Natural killer cell (primary cell): ENCODE data around the gene PCK1. TPM values are rescaled to one million over a fixed set of nuclear protein-coding genes. Genes with fewer than 3 reads are reported as not detected.

Experiments
- ATAC-seq, 3 donors: fragments of 150-1000 bp in 2 of 3; fragments of 200-7000 bp in 1 of 3; cut with Tn5 transposase; 1 replicate in 1 of 3; 2 replicates in 2 of 3; pipeline ENCODE4 v1.10.0; 2021; ENCODE audit warnings: mild to moderate bottlenecking in 2 of 3, moderate library complexity in 2 of 3
- DNase-seq, 2 donors: peaks; one replicate each; pipeline versions ENCODE4 v3.0.0 to v3.0.0-alpha.2; 2013 to 2021; ENCODE audit warnings: mixed read lengths in 1 of 2
- H3K27ac ChIP-seq: one replicate; pipeline ENCODE4 v1.5.1; 2013; ENCODE audit warnings: mild to moderate bottlenecking, low read length
- H3K27me3 ChIP-seq: one replicate; pipeline ENCODE4 v1.6.1; 2013; ENCODE audit warnings: low read length; ENCODE audit not compliant: control insufficient read depth, insufficient read depth
- H3K36me3 ChIP-seq: one replicate; pipeline ENCODE4 v1.6.1; 2013; ENCODE audit warnings: low read length; ENCODE audit not compliant: control insufficient read depth, insufficient read depth
- H3K4me1 ChIP-seq: one replicate; pipeline ENCODE4 v1.6.1; 2013; ENCODE audit warnings: low read length; ENCODE audit not compliant: control insufficient read depth, insufficient read depth
- H3K4me3 ChIP-seq: one replicate; pipeline ENCODE4 v1.5.1; 2013; ENCODE audit warnings: low read length
- H3K9me3 ChIP-seq: one replicate; pipeline ENCODE4 v1.6.1; 2013; ENCODE audit warnings: low read length; ENCODE audit not compliant: control insufficient read depth, insufficient read depth
- H3K27ac Mint-ChIP-seq, 2 donors: one replicate each; pipeline ENCODE4 v1.8.0; 2022; ENCODE audit warnings: mild to moderate bottlenecking in 2 of 2, mixed read lengths in 2 of 2, moderate library complexity in 1 of 2
- H3K27me3 Mint-ChIP-seq, 2 donors: one replicate each; pipeline ENCODE4 v1.8.0; 2022; ENCODE audit warnings: low read depth in 2 of 2, mixed read lengths in 2 of 2
- H3K36me3 Mint-ChIP-seq: one replicate; pipeline ENCODE4 v1.8.0; 2022; ENCODE audit warnings: mixed read lengths
- H3K4me1 Mint-ChIP-seq, 2 donors: one replicate each; pipeline ENCODE4 v1.8.0; 2022; ENCODE audit warnings: mixed read lengths in 2 of 2
- H3K4me3 Mint-ChIP-seq: one replicate; pipeline ENCODE4 v1.8.0; 2022; ENCODE audit warnings: mild to moderate bottlenecking, moderate library complexity, mixed read lengths
- H3K9me3 Mint-ChIP-seq, 2 donors: one replicate each; pipeline ENCODE4 v1.8.0; 2022; ENCODE audit warnings: mixed read lengths in 2 of 2
- WGBS: methylation state at CpG from one replicate; pipeline ENCODE4 v1.1.7; 2013; ENCODE audit warnings: missing lambda C conversion rate; ENCODE audit not compliant: insufficient coverage; 5-methylcytosine and 5-hydroxymethylcytosine counted together
- intact Hi-C: fragments of 100-400 bp; cut with micrococcal nuclease; formaldehyde crosslinking; loops from one replicate; pipeline ENCODE4 v1.14.2; 2022
- total RNA-seq, 4 donors: library from RNA; stranded (reverse); fragments of 120-200 nt in 1 of 4; gene quantifications; one replicate each; pipeline versions ENCODE4 v1.2.3 to v1.2.4, GENCODE V29; 2013 to 2022
- TF ChIP-seq, protein P1 (sequence below): fragments of 200-600 bp; IDR thresholded peaks from one replicate; pipeline ENCODE4 v1.8.0; 2022; ENCODE audit warnings: antibody characterized with exemption

PCK1 gene
- total RNA-seq, 3 donors from 2014 or later (not counting 1 experiment from before 2014, with no cell fraction given), result not detected

DNA sequence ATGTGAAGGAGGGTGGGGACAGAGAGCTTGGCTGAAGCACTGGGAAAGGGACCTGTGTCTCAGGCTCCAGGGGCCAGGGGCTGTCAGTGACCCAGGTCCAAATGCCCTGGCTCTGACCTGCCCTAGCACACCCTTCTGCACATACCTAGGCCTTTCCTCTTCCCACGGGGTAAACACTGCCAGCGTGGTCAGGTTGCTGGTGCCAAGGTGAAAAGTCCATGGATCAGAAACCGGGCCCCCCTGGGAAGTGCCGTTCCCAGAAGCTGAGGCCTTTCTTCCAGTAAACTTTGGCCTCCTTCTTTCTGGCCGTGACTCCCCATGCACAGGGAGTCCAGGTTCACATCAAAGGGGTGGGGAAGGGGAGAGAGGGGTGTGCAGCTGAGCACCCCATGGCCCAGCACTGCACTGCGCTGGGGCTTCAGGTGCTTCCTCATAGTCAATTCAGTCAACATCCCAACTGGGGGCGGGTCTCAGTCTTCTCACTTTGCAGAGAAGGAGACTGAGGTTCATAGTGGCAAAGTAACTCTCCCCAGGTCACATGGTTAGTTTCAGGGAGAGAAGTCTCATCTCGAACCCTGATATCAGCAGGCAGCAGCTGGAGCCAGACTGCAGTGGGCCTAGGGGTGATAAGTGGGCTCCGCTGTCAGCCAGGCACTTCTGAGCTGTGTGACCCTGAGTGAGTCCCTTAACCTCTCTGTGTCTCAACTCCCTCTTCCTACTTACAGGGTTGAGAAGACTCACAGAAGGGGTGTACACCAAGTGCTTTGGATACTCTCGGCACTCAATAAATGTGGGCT lies 17.0 kb downstream of the PCK1 start:
- Mint-ChIP-seq H3K36me3 (no peaks in the 10 kb centered on the region), H3K27me3 (peaks cover 25 to 35% of the 10 kb centered on the region in 2 donors), H3K4me1 (no peaks in the 10 kb centered on the region), H3K9me3 (no peaks in the 10 kb centered on the region), H3K27ac (no peak overlapping the region), H3K4me3 (no peak overlapping the region)
- TF ChIP-seq, protein P1, sequence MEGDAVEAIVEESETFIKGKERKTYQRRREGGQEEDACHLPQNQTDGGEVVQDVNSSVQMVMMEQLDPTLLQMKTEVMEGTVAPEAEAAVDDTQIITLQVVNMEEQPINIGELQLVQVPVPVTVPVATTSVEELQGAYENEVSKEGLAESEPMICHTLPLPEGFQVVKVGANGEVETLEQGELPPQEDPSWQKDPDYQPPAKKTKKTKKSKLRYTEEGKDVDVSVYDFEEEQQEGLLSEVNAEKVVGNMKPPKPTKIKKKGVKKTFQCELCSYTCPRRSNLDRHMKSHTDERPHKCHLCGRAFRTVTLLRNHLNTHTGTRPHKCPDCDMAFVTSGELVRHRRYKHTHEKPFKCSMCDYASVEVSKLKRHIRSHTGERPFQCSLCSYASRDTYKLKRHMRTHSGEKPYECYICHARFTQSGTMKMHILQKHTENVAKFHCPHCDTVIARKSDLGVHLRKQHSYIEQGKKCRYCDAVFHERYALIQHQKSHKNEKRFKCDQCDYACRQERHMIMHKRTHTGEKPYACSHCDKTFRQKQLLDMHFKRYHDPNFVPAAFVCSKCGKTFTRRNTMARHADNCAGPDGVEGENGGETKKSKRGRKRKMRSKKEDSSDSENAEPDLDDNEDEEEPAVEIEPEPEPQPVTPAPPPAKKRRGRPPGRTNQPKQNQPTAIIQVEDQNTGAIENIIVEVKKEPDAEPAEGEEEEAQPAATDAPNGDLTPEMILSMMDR, result no peak
- Histone ChIP-seq H3K27ac (no peak overlapping the region), H3K4me3 (no peak overlapping the region), H3K4me1 (no peaks in the 10 kb centered on the region), H3K9me3 (no peaks in the 10 kb centered on the region), H3K36me3 (no peaks in the 10 kb centered on the region), H3K27me3 (peaks cover 2% of the 10 kb centered on the region)
- DNase-seq (no peak), ATAC-seq (no peak)
- intact Hi-C loops, result no loop called here
- WGBS, result 75% methylated on average over 10 of the region's 10 CpGs

DNA sequence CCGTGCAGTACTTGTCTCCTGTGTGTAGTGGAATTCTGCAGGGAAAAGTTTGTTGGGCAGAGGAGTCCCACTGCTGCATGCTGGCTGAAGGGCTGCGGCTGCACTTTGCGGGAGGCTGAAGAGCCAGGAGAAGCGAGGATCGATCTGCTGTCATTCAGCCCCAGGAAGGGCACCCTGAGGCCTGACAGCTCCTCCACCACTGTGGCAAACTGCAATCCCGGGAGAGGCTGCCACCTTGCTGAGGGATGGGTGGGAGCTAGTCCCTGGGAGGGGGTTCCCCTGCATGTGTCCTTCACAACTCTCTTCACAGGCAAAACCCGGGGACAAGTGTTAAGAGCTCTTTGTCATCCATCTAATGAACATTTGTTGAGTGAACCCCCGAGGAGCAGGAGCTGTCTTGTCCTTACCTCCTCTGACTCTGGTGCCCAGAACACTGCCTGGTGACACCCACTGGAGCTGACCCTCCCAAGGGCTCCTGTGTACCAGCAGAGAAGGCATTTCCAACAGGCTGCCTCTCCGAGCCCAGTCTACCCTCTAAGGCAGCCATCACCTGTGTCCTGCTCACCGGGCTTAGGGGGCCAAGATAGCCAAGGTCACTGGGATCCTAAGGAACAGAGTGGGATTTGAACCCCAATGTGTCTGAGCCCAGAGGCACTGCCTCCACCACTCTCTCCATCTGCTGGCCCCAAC lies 17.7 kb downstream of the PCK1 start:
- Mint-ChIP-seq H3K4me1 (no peaks in the 10 kb centered on the region), H3K4me3 (no peak overlapping the region), H3K36me3 (no peaks in the 10 kb centered on the region), H3K9me3 (no peaks in the 10 kb centered on the region), H3K27me3 (peaks cover 27 to 39% of the 10 kb centered on the region in 2 donors), H3K27ac (no peak overlapping the region)
- Histone ChIP-seq H3K4me3 (no peak overlapping the region), H3K4me1 (no peaks in the 10 kb centered on the region), H3K27me3 (peaks cover 4% of the 10 kb centered on the region), H3K9me3 (no peaks in the 10 kb centered on the region), H3K36me3 (no peaks in the 10 kb centered on the region), H3K27ac (no peak overlapping the region)
- no peak for DNase-seq
- TF ChIP-seq, protein P1, result no peak
- no peak for ATAC-seq
- WGBS, result 80% methylated on average over 9 of the region's 10 CpGs
- intact Hi-C loops, result no loop called here

DNA sequence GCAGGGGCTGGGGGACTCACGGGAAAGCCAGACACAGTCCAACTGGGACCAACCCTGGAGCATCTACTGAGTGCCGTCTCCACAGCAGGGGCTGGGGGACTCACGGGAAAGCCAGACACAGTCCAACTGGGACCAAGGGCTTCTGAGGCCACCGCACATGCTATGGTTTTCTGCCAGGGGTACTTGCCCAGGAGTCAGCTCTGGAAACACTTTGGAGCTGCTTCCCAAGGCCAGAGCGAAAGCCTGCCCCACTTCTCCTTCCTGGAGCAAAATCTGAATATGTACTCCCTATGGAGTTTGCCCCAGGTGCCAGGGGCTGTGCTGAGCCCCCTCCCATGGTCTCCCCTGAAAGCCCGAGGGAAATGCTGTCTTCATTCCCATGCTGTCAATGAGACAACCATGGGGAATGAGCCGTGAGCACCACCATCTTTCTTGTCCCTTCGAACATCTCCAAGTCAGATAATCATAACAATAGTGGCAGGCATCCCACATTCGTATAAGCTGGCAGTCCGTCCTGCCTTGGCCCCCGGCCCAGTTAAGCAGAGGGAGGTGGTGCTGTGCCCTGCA lies 18.5 kb downstream of the PCK1 start:
- WGBS, result 74% methylated on average over 11 of the region's 11 CpGs
- no peaks in the 10 kb centered on the region for H3K4me1 Mint-ChIP-seq
- H3K4me1 ChIP-seq, result no peaks in the 10 kb centered on the region
- no peak for ATAC-seq
- H3K9me3 ChIP-seq, result no peaks in the 10 kb centered on the region
- H3K4me3 ChIP-seq, result no peak overlapping the region
- no peak overlapping the region for H3K27ac ChIP-seq
- H3K27ac Mint-ChIP-seq, result no peak overlapping the region
- DNase-seq, result no peak
- no peak overlapping the region for H3K4me3 Mint-ChIP-seq
- H3K27me3 ChIP-seq, result peaks cover 4% of the 10 kb centered on the region
- H3K36me3 ChIP-seq, result no peaks in the 10 kb centered on the region
- intact Hi-C loops, result no loop called here
- H3K27me3 Mint-ChIP-seq, result peaks cover 32 to 45% of the 10 kb centered on the region in 2 donors
- no peaks in the 10 kb centered on the region for H3K36me3 Mint-ChIP-seq
- TF ChIP-seq, protein P1, result no peak
- no peaks in the 10 kb centered on the region for H3K9me3 Mint-ChIP-seq
